Stimulated activated CD8-positive, alpha-beta memory T cell treated with anti-CD3 and anti-CD28 coated beads, Interleukin-15, amount 100 ng/mL, for 24 hours (primary cell): Measurements from ENCODE around the gene CIAO3.
"Not testable (repeated sequence)": the region's sequence is repeated elsewhere in the genome, so short reads cannot be mapped to it uniquely, and the experiment has no call there.

Experiments
- DNase-seq: peaks from one replicate; pipeline ENCODE4 v3.0.0-alpha.2; 2020; ENCODE audit warnings: low read depth

Gene CIAO3

DNA sequence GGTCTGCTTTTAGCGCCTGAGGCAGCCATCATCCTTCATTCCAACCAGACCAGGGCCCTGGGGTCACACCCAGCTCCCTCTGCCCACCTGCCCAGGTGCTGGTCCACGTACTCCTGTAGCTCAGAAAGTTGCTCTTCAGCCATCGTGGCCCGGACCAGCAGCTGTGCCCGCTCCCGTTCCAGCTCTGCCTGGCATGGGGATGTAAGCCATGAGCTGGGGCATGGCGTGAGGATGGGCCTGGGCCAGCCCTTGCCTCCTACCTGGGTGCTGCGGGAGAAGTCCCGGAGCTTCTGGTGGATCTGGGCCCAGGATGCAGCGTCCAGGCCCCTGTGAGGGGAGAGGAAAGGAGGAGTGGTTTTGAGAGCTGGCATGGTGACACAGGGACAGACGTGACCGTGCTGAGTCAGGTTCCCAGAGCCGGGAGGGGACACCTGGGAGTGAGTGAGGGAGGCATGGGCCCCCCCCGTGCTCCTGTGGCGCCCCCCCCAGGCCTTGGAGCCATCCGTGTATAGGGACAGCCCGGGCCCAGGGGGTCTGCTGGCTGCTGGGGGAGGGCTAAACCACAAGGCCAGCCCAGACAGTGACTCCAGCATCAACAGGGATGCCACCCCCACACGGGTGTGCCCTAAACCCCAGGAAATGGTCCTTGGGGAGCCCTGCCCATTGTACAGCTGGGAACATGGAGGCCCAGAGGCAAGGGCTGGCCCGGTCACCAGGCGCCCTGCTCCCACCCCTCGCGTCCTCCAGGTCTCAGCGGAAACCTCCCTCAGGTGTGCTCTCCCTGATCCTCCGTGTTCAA is 17.8 kb downstream of the CIAO3 start:
- no peak for DNase-seq

DNA sequence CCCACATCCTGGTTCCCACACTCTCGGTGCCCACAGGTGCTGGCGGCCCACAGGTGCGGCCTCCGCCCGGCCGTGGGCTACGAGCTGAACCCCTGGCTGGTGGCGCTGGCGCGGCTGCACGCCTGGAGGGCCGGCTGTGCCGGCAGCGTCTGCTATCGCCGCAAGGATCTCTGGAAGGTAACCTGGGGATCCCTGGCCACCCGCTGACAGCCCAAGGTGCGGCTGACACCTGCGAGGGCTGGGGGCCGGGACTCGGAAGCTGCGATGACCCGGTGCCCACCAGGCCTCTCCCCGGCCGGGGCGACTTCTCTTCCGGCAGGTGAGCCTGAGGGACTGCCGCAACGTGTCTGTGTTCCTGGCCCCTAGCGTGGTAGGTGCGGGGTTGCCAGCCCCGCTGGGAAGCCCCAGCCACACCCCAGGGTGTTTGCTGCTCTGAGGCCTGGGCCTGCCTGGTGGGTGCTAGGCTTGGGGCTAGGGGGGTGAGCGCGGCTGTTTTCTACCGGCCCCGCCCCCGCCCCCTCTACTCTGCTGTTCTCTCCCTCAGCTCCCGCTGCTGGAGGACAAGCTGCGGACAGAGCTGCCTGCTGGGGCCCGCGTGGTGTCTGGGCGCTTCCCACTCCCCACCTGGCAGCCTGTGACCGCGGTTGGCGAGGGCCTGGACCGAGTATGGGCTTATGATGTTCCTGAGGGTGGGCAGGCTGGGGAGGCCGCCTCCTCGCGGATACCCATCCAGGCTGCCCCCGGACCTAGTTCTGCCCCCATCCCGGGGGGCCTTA is 18.8 kb downstream of the CIAO3 start:
- DNase-seq = no peak

DNA sequence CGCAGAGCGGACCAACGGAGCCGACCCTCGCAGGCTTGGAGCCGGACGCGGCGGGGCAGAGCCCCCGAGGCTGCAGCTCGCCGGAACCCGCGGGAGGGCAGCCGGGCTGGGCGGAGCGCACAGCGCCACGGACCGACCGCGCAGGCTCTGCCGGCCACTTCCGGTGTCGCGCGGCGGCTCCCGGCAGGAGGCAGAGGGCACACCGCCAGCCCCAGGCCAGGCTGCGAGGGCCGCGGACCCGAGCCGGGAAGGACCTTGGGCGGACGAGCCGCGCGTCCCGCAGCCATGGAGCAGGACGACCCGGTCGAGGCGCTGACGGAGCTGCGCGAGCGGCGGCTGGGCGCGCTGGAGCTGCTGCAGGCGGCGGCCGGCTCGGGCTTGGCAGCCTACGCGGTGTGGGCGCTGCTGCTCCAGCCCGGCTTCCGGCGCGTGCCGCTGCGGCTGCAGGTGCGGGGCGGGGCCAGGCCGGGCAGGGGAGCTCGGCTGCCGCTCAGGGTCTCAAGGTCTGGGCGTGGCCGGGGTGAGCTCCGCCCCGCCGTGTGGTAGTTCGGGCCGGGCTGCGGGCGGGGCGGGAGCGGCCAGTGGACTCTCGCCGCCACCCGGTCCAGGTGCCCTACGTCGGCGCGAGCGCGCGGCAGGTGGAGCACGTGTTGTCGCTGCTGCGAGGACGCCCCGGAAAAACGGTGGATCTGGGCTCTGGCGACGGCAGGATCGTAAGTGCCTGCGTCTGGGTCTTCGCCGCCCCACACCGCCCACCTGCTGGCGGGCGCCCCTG is 19.6 kb downstream of the CIAO3 start, which contains the start of gene ANTKMT:
Gene ANTKMT (plus strand): TSS at position 157 of the 775 bp plus-strand sequence. CDS start 129 bp downstream, at position 286.
- peak; percentile 55 for DNase-seq

DNA sequence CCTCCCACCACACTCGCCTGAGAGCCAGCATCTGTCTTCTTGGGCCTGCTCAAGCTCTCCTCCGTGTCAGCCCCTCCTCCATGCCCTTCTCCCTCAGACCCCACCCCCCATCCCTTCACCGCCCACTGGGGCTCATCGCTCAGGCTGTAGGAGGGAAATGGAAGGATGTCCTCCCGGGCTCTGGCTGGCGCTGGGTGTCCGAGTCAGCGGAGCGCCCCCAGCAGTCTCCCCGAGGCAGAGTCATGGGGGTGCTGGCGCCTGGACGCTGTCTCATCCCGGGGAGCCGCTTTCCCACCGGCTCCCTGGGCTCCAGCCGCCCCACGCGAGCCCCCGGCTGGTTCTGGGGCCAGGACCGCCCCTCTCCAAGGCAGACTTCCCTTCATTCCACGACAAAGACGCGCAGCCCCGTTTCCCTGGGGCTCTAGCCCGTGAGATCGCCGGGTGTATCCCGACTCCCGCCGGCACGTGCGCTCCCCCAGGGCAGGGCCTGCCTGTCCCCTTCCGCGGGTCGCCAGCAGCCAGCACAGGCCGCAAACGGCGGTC is 20.3 kb downstream of the CIAO3 start:
- DNase-seq = no peak

DNA sequence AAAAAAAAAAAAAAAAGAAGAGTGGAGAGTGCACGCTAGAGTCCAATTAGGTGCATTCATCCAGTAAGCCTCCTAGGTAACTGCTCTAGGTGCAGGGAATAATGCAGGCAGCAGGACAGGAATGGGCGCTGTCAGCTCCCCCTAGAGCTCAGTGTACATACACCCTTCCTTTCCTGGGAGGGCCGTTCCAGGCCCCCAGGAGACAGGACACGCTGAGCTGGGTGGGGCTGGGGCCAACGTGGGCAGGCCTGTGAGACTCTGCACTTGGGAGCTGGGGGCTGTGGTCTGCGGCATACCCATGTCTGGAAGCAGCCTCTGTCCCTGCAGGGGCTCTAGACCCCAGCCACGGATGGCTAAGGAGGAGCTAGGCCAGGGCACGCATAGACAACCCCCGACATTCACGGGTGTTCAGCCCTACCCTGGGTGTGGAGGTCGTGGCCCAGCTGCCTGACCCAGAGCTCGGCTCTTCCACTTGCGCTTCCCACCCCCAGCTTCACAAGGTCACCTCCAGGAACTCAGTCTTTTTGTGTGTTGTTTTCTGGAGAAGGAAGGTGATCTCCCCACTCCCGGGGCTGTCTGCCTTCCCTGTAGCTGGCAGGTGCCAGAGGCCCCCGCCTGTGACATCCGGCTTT is 20.9 kb downstream of the CIAO3 start:
- no peak for DNase-seq

DNA sequence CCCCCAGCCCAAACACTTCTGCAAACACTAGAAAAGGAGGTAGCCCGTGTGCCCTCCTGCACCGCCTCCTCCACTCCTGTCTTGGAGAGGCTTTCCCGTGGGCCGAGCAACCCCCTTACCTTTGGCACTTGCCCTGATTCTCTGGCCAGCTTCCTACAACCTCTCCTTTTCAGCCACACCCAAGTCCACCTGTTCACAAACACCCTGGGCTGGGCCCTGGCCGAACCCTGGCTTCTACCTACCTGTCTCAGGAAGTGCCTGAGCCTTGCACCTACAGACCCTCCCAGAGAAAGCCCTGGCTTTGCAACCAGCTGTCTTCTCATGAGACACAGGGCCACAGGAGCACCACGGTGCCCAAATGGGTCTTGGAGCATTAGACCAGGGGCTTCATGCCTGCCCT is 21.9 kb downstream of the CIAO3 start:
- no peak for DNase-seq

DNA sequence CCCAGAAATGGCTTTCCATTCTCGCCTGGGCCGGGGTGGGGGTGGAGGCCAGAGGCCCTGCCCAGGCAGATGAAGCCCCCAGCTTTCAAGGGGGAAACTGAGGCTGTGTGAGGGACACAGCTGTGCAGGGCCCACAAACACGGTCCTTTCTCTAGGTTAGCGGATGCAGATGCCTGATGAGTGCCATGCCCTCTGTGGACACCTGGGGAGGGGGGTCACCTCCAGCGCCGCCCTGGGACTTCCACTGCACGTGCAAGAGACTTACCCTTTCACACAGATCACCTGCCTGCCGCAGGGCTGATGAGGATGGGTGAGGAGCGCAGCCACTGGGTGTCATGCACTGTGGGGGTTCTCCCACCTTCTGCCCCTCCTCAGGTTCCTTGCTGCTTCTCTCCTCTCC is 22.4 kb downstream of the CIAO3 start:
- DNase-seq = no peak

DNA sequence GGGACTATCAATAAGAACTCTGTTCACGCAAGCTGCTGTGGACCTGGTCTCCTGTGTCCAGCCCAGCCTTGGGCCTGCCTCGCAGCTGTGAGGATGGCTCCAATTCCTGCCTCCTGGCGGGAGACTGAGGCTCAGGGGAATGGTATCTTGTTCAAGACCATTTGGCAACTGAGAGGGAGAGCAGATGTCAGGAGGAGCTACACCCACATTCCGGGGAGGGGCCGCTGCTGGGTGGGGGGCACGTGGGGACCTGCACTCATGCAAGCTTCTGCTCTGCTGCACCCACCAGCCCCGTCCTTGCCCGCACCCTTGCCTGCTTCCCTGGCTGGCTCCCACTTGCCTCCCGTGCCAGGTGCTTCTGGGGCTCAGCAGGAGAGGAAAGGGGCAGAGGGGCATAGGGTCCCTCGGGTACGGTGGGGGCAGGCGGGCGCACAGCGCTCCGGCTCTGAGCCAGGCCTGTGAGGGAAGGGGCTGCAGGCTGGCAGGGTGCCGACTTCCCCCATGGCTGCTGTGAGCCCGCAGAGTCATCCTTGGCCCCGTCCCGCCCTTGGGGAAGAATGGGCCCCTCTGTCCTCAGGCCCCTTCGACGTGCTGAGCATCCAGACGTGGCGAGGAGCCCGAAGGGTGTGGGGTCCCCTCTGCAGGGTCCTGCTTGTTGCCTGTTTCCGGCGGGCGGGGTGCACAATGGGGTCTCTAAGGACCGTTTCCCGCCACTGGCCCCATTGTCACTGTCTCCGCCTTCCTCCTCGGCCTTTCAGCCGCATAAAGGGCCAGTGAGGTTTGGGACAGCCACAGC is 23.1 kb downstream of the CIAO3 start:
- DNase-seq = no peak

DNA sequence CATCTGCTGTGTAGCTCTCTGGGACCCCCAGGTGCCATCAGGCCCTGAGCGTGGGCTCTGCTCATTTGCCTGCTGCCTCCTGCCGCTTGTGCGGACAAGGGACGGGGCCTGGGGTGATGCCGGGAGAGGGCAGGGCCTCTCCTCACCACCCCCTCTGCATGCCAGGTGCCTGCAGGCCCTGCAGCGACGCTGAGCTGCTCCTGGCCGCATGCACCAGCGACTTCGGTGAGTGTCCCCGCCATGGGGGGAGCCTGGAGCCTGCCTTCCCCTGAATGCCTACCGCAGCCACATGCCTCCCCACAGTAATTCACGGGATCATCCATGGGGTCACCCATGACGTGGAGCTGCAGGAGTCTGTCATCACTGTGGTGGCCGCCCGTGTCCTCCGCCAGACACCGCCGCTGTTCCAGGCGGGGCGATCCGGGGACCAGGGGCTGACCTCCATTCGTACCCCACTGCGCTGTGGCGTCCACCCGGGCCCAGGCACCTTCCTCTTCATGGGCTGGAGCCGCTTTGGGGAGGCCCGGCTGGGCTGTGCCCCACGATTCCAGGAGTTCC is 23.9 kb downstream of the CIAO3 start:
- no peak for DNase-seq

DNA sequence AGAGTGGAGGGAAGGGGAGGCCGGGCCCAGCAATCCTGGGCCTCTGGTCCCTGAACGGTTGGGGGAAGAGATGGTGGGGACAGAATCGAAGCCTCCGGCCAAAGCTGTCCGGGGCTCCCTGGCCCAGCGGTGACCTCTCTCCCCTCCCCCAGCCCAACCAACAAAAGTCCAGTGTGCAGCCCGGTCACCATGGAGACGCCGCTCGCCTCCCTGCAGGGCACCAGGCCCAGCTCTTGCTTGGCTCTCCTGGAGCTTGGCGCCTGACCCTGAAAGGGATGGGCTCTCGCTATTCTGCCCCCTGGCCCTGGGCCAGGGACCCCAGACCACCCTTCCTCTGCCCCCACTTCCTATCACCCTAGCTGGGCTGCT is 24.6 kb downstream of the CIAO3 start:
- DNase-seq = no peak

DNA sequence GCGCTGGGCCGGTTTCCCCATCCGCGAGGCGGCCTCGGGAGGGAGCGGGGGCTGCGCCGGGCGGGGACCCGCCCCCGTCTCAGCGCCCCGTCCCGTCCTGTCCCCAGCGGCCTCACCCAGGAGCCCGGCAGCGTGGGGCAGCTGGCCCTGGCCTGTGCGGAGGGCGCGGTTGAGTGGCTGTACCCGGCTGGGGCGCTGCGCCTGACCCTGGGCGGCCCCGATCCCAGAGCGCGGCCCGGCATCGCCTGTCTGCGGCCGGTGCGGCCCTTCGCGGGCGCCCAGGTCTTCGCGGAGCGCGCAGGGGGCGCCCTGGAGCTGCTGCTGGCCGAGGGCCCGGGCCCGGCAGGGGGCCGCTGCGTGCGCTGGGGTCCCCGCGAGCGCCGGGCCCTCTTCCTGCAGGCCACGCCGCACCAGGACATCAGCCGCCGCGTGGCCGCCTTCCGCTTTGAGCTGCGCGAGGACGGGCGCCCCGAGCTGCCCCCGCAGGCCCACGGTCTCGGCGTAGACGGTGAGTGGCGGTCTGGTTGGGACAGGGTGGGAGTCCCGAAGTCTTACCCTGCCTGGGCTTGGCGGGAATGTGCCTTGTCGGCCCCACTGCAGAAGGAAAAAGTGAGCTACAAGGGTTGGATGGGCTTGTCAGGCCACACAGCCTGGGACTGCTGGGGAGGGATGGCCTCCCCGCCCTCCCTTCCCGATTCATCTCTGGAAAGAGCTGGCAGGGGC is 25.2 kb downstream of the CIAO3 start:
- DNase-seq = no peak

DNA sequence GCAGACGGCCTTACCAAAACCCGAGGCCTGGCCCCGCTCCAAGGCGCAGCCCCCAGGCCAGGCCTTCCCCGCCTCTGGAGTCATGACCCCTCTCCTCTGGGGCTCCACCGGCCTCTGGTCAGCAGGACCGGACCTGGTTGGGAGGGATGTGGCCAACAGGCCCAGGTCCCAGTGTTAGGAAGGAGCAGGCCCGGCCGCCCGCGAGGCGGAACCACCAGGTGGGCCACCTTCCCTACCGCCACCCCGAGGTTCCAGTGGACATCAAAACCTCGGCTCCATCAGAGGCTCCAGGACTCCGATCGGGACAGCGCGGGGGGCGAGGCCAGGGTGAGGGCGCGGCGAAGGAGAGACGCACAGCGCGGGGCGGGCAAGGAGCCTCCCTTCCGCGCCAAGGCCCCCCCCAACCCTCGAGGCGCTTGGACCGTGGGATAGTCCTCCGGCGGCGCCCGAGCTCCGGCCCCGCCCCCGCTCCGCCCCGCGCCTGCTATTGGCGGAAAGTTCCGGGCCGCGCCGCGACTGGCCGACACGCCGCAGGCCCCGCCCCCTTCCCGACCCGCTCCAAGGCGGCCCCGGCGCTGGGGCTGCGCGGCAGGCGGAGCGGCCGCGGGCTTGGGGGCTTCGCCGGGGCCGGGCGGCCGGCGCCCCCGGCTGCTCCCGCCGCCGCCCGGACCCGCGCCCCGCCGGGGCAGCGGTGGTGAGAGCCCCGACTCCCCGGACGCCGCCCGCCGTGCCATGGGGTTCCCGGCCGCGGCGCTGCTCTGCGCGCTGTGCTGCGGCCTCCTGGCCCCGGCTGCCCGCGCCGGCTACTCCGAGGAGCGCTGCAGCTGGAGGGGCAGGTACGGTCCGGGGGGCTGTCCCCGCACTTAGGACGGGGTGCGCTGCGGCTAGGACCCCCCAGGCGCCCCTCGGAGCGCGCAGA is 26.0 kb downstream of the CIAO3 start, which contains the start of gene METRN:
Gene METRN (plus strand): TSS at position 561 of the 919 bp plus-strand sequence. CDS start 172 bp downstream, at position 733.
- peak; percentile 81 for DNase-seq

DNA sequence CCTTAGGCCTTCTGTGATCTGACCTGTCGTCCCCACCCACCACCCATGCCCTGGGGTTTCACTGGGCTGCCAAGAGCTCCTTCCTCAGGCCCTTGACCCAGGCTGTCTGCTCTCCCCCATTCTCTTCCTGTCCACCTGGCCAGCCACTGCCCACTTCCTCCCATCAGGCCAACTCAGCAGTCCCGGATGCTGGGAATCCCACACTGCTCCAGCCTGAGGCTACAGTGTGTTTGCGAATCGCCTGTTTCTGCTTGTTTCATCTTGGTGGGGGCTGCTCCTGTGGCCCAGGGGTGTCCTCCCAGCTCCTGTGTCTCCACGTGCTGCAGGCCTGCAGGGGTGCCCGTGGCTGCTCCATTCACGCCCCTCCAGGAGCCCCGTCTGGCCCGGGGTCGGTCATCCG is 26.7 kb downstream of the CIAO3 start:
- no peak for DNase-seq

DNA sequence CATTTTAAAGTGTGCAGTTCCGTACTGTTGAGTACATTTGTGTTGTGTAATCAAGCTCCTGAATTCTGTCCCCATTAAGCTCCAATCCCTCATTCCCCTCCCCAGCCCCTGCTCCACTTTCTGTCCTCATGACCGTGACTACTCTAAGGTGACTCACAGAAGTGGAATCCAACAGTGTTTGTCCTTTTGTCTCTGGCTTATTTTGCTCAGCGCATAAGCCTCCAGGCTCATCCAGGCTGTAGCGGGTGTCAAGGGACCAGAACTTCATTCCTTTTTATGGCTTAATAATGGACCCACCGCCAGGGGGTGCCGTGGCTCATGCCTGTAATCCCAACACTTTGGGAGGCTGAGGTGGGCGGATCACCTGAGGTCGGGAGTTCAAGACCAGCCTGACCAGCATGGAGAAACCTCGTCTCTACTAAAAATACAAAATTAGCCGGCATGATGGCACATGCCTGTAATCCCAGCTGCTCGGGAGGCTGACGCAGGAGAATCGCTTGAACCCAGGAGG is 28.0 kb downstream of the CIAO3 start:
- not testable (repeated sequence) for DNase-seq

DNA sequence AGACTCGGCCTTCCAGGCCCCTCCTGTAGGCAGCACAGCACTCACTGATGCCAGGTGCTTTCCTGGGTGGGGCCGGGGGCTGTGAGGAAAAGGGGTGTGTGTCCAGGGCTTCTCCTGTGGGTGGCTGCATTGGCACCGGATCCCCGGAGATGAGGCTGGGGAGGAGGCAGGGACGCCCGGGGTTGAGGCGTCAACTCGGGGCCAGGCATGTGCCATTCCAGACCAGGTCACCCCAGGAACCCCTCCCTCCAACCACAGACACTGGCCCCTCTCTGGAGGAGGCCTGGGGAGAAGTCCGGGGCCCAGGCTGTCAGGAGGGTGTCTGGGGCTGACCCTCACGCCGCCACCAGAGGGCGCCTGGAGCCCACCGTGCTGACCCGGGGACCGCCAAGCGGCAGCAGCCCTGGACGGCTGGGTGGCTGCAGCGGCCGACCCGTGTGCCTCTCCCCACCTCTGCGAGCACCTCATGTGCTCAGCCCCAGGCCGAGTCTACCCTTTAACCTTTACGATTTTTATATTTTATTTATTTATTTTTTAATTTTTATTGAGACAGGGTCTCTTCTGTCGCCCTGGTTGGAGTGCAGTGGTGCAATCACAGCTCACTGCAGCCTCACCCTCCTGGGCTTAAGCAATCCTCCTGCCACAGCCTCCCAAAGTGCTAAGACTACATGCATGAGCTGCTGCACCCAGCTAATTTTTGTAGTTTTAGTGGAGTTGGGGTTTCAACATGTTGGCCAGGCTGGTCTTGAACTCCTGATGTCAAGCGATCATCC is 29.1 kb downstream of the CIAO3 start:
- peak; percentile 72 for DNase-seq

DNA sequence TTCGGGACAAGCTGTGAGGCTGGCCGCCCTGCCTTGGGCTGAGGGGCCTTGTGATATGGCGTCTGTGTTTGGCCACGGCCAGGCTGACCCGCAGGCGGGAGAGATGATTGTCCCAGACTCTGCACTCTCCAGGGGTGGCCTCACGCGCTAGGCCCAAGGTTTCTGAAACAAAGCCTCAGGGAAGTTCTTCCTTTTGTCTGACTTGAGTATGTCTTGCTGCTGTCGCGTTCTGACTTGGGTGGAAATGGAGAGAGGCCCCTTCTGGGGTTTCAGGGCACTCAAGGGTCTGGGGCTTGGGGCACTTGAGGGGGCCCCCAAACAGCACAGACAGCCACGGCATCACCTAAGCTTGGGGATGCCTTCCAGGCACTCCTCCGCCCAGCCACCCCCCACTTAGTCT is 29.7 kb downstream of the CIAO3 start:
- DNase-seq = no peak

DNA sequence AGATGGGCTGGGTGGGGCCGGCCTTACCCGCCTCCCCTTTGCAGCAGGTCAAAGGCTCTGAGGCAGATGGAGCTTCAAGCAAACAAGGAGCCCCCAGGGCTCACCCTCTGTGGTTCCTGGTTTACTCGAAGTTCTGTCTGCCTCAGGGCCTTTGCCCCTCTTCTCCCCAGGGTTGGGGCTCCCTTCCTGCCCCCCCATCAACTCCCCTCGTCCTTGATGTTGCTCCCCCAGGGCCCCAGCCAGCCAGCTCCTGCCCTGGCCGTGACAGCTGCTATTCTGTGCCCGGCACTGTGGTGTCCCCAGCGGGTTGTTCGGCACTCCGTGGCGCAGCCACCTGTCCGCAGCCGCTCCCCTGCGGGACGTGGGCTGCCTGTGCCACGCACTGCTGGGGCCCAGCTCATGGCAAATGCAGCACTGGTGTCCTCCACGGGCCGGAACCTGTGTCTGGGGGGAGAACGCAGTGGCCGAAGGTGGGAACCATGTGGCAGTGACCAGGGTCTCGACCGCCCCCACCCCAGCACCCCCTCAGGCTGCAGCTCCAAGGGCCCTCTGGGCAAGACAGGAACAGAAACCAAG is 30.2 kb downstream of the CIAO3 start:
- DNase-seq = no peak
